Muscle of back (tissue), 13 donors: Measurements from ENCODE around the gene SLC2A9. TPM values are rescaled to one million over a fixed set of nuclear protein-coding genes. Genes with fewer than 3 reads are reported as not detected.

ENCODE experiments used
- DNase-seq, 3 donors: peaks; one replicate each; pipeline versions ENCODE4 v3.0.0 to v3.0.0-alpha.2; 2013
- long read RNA-seq, 9 donors: transcript quantifications; one replicate each; lab custom pipeline, GENCODE V29; 2026
- polyA plus RNA-seq, 10 donors: library from polyadenylated mRNA; unstranded; fragments of 120-200 nt; gene quantifications; one replicate each; pipeline ENCODE4 v1.2.1, GENCODE V29; 2013; ENCODE audit not compliant: insufficient read length in 10 of 10

Gene SLC2A9
- polyA plus RNA-seq = 1 to 10 TPM; 3.0 to 7.7 (median 4.4) TPM
- long read RNA-seq, donor 1 = 0 reads
- long read RNA-seq, donor 2 = 0 reads
- long read RNA-seq, donor 3 = 0 reads
- long read RNA-seq, donor 4 = 0 reads
- long read RNA-seq, donor 5 = 0 reads
- long read RNA-seq, donor 6 = 0 reads
- long read RNA-seq, donor 7 = 0 reads
- long read RNA-seq, donor 8 = 0 reads
- long read RNA-seq, donor 9 = 0 reads

DNA sequence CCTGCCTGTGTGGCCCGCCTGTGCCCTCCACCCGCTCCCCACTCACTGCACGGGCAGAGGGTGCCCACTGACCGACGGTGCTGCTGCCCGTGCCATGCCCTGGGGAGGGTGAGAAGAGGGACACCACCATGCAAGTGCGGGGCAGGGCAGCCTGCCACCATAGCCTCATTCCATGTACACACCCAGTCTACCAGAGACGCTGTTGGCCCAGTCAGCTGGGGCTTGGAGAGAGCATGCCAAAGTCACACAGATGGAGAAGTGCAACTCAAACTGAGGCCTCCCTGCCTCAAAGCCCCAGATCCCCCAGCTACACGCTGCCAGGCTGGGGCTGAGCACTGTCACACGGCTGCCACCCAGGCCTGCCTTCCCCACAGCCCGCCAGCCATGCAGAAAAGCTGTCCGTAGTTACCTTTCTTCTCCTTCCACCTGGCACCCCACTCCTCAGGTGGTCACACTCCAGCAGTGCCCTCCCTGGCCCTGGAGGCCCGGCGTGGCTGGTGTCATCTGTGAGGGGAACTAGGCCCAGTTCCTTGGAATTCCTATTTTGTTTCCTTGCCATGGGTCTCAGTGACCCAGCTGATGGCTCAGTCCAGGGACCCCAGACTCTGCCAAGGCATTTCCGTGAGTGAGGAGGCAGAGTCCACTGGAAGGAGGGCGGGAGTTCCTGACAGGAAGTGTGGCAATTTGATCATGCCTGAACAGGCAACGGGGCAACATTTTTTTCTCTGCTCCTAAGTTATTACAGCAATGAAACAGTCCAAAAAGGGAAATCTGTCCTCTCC is at the start of gene SLC2A9:
Gene SLC2A9 (minus strand): TSS at position 627 of the 782 bp plus-strand sequence. CDS start 68 bp downstream, at position 559.
- DNase-seq = peak in 1 of 3 donors; percentile 55

DNA sequence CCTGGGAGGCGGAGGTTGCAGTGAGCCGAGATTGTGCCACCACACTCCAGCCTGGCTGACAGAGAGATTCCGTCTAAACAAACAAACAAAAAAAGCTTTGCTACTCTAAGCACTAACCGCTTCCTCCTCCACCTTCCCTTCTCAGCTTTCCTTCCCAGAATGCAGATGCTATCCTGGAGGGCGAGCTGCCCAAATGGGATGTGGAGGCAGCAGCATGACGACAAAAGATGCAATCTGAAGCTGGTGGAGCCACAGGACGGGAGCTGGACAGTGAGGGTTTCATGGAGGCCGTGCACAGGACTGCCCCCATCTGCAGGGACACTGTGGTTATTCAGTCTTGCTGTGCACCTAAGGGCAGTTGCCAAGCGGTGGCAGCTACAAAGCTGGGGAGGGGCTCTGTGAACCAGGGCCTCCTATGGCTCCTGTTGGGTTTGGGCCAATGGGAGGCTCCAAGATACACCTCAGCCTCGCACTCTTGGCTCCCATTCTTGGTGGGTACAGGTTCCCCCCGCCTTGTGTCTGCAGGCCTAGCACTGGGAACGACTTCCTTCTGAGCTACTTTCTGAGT is 47.9 kb upstream of the SLC2A9 start:
- no peak for DNase-seq

DNA sequence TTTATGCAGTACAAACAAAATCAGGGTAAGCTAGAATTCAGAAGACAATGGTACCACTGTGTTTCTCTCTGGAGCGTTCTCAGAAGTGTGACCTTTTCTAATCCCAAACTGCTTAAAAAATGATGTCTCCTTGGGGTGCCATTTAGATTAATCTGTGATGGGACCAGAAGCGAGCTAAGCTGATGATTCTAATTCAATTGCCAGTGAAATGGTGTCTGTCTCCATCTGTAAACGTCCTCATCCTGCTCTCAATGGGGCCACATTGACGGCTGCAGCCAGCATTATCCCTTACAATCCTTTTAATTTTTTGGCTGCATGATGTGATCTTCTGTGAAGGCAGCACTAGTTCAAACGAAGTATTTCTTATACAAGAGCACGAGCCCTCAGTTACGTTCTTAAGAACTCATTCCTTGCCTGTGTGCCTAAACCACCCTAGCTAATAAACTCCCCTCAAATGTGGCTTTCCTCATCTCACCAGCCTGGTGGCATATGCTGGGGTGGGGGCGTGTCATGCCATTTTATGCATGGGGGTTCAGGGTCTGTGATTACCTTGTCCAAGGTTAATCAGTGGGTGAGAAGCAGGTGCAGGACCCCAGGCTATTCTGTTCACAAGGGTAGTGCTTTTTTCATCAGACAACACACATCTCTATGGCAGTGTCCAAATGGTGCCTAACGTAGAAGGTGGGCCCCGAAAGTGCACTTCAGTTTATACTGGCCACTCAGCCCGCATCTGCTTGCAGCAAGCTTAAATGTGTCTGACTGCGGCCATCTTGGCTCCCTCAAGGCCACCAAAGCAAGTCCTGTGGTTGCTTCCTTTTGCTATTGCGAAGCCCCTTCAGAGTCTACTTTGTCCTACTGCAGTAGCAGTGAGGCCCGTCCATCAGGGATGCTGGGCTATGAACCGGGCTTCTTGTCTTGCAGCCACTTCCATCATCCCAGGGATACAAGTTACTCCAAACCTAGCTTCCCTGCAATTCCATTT is 45.7 kb upstream of the SLC2A9 start:
- no peak for DNase-seq

DNA sequence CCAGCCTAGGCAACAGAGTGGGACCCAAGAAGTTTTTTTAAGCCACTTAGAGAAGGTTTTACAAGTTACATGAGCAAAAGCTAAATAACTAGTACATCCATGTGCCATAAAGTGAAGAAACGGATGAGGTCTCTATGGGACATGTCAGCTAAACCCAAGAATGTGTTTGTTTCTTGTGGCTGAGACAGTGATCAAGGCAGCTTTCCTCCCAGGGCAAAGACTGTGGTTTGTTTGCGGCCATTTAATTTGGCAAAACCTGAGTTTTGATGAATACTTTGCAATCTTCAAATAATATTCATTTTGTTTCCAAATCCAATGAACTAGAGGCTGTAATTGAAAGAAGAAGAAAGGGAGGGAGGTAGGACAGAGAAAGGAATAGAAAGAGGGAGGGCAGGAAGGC is 44.9 kb upstream of the SLC2A9 start:
- DNase-seq = no peak

DNA sequence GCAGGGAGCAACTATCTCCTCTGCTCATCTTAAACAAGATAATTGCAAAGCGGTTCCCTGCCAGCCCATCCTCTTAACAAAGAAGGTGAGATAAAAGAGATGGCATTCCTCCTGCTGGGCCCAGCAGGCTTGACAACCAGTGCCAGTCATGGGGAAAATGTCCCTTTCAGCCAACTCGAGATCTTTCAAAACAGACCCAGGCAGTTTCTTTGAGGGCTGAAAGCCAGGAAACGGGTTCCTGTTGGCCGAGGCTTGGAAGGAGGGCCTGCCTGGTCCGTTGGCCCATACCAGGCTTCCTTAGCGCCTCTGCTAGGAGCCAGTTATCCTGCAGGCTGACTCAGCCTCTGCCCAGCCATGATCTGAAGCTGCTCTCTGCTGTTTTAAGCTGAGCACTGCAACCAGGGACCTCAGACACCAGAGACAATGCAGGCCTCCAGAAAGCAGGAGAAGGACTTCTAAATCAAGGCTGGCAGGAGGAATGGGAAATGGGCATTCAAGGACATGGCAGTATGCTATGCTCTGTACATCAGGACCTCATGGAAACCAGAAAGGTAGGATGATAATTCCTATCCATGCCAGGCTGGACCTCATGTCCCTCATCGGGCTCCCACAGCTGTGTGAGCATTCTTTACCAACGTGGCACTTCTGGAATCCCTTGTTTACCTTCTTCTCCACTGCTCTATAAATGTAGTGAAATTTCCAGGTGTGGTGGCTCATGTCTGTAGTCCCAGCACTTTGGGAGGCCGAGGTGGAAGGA is 42.4 kb upstream of the SLC2A9 start:
- DNase-seq = peak; percentile 45 to 71 (median 52)

DNA sequence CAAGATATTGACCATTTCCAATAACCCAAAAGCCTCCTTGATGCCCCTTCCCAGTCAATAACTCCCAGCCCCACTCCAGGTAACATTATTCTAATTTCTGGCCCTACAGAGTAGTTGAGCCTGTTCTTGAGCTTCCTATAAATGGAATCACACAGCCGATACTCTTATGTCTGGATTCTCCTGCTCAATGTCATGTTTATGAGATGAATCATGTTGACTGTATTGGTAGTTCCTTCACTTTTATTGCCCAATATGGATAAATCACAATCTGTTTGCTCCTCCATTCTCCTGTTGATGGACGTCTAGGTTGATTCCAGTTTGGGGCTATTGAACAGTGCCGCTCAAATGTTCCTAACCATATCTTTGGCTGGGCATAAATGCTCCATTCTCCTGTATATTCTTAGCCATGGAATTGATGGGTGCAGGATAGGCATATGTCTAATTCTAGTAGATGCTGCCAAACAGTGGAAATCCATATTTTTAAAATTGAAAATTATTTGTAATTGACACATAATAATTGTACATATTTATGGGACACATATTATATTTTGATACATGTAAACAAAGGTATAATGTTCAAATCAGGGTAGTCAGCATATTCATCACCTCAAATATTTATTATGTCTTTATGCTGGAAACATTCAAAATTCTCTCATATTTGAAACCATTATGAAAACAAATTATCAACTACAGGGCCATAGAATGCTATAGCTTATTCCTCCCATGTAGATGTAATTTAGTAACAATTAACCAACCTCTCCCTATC is 40.5 kb upstream of the SLC2A9 start:
- DNase-seq = no peak

DNA sequence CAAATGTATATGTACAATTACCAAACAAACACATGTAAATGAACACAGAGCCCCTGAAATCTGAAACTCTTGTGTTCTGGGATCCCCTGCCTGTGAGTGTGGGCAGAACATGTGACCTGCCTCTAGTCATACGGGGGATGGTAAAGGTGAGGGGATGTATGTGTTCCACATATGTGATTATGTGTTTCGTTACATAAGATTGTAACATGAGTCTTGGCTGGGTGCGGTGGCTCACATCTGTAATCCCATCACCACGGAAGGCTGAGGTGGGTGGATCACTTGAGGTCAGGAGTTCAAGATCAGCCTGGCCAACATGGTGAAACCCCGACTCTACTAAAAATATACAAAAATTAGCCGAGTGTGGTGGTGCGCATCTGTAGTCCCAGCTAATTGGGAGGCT is 37.1 kb upstream of the SLC2A9 start:
- DNase-seq = no peak

DNA sequence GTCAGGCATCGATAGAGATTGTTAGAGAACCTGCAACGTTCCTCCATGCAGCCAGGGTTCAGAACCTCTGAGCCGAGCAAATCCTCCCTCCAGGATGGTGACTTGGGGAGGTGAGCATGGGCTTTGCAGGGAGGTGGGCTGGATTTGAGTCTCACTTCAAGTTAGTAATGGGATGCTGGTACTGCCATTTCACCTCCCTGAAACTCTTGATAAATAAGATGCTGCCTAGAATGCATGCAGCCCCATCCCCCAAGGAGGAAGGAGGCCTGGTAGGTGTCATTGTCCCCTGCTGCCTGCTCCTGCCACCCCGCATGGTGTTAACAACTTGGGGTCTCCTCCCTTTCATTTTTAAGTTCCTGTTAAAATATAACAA is 35.7 kb upstream of the SLC2A9 start:
- no peak for DNase-seq

DNA sequence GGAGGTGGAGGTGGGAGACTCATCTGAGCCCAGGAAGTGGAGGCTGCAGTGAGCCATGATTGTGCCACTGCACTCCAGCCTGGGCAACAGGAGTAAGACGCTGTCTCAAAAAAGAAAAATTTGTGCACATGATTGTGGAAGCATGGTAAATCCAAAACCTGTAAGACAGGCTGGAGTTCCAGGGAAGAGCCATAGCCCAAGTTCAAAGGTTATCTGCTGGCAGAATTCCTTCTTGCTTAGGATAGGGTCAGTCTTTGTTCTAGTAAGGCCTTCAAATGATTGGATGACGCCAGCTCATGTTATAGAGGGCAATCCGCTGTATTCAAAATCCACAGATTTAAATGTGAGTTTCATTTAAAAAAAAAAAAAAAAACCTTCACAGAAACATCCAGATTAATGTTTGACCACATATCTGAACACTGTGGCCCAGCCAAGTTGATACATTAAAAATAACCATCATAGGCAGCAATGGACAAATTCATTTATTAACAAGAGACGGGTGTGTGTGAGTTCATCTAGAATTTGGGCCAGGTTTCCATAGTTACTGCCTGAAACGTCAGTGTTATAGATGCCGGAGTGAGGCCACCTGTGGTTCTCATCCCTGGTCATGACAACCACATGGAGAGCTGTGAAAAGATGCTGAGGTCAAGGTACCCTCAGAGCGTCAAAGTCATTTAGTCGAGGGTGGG is 35.2 kb upstream of the SLC2A9 start:
- DNase-seq = peak in 1 of 3 donors; percentile 29

DNA sequence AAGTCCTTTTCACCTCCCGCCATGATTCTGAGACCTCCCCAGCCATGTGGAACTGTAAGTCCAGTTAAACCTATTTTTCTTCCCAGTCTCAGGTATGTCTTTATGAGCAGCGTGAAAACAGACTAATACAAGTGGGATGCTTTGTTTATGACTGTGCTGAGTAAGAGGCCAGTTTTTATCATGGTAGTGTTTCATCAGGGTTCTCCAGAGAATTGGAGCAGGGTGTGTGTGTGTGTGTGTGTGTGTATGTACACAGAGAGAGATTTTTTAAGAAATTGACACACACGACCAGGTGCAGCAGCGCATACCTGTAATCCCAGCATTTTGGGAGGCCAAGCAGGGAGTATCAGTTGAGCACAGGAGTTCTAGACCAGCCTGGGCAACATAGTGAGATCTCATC is 34.6 kb upstream of the SLC2A9 start:
- no peak for DNase-seq

DNA sequence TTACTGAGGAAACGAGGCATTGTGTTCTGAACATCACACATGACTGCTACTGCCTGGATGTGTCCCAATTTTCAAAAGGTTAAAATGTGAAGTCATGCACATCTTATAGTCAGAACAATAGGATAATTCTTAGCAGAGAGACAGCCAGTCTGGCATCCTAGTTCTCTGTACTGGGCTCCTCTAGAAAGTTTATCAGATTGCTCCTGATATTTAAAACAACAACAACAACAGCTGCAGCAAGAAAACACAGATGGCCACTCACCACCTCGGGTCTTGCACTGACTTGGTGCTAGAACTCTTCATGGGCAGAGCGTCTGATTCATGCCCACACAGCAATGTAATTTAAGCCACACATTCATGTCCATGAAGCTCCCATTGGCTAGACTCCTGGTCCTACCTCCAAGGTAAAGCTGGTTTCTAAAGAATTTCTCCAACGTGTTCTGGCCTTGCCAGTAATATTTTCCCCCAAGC is 33.3 kb upstream of the SLC2A9 start:
- no peak for DNase-seq

DNA sequence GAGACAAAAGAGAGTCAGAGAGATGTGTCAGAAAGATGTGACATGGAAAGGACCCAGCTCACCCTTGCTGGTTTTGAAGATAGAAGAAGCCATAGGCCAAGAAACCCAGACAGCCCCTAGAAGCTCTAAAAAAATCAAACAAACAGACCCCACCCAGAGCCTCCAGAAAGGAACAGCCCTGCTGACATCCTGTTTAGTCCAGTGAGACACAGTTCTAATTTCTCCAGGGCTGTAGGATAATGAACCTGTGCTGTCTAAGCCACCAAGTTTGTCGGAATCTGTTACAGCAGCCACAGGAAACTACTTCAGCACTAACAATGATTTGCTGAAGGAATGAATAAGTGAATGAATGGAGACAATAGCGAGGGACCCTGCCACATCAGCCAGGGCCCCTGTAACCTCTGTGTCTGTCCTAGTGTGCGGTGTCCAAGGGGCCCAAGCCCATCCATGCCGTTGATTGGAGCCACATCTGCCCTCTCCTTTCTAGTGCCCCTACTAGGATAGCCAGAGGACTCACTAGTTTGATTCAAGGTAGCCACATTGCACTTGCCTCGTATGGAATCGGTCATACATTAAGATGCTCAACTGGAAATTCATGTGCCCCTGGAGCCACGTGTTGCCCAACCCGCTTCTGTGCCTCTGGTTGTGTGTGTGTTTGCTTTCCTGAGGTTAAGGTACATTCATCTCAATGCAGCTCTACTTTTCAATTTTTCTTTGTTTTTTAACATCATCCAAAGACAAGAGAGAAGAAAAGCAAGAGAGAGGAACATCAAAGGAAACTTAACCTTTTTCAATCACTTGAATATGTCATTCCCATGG is 32.5 kb upstream of the SLC2A9 start:
- DNase-seq = no peak

DNA sequence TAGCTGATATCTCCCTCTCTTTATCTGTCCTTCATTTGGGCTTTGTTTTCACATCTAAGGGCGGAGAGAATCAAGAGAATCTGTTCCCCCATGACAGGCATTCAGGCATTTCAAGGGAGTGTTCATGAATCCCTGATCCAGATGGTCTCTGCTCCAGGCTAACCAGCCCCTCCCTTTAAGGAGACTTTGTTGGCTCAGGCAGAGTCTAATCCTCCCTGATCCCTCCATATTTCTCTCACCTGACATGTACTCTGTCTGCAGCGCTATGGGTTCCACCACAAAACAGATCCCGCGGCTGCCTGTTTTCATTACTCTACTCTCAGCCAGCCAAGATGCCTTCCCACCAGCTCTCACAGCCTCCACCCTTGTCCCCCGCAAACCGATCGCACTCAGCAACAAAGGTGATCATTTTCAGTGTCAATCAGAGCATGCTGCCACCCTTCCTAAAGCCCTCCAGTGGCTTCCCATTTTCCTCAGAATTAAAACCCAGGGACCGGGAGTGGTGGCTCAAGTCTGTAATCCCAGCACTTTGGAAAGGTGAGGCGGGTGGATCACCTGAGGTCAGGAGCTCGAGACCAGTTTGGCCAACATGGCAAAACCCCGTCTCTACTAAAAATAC is 30.3 kb upstream of the SLC2A9 start:
- DNase-seq = no peak

DNA sequence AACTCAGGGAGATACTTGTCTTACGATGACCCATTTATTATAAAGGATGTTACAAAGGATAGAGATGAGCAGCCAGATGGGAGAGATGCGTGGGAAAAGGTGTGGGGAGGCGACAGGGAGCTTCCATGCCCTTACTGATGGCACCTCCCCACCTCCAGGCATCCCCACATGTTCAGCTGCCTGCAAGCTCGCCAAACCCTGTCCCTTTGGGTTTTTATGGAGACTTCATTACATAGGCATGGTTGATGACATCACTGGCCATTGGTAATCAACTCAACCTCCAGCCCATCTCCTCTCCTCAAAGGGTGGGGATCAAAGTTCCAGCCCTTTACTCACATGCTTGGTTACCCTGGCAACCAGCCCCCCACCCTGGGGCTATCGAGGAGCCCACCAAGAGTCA is 29.4 kb upstream of the SLC2A9 start:
- no peak for DNase-seq

DNA sequence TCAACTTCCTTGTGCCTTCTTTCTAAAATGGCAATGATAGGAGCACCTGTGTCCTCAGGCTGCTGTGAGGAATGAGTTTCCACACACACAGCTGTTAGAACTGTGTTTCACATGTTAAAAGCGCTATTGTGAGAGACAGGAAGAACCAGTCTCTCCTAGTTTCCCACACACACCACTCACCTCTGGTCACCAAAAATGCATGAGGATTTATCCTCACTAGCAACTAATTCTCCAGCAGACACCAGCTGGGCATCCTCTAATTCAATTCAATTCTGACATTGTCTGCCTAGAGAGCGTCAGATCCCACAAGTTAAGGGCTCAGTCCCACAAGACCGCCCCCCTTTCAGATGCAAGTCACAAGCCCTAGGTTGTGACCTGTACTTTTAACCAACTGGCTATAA is 29.0 kb upstream of the SLC2A9 start:
- no peak for DNase-seq

DNA sequence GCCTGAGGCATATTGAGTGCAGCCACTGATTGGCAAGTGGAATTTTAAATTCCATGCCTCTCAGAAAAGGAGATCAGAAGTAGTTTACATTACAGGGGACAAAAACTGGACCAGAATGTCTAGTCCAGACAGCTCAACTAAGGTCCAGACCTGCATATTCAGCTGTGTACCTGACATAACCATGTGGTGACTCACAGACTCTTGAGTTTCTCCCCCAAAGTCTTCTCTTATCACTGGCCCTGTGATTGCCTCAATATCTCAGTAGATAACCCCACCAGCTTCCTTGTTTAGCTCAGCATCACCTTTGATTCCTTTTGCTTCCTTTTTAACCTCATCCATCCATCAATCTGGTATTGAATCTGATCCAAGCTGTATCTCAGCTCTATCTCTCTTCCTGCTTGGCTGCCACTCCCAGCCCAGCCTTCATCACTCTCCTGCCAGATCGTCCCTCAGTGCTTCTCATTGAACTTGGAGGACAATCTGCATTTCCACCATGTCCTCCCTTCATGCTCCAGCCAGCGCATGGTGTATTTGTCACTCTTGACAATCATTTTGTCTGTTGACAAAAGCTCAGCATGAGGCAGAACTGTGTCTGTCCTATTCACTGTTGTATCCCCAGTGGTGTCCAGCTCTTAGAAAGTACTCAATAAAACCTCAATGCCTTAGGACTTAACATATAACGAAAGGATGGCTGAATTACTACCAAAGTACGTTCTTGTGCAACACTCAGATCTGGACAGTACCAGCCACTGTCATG is 27.8 kb upstream of the SLC2A9 start:
- DNase-seq = no peak

DNA sequence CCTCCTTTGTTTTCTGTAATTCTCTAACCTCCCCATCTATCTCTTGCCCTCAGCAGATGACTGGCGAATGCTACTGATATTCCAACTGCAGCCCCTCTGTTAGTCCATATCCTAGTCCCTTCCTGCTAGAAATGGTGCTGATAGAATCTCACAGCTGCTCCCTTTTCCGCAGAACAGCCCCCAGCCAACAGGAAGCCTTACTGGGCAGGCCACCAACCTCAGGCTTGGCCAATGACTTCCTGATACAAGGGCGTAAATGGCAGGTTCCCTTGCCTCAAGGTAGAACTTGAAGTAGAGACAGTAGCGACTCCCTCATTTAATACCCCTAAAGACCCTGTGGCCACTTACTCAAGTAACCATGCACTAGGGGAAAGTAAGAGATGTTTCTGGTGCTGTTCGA is 26.7 kb upstream of the SLC2A9 start:
- no peak for DNase-seq

DNA sequence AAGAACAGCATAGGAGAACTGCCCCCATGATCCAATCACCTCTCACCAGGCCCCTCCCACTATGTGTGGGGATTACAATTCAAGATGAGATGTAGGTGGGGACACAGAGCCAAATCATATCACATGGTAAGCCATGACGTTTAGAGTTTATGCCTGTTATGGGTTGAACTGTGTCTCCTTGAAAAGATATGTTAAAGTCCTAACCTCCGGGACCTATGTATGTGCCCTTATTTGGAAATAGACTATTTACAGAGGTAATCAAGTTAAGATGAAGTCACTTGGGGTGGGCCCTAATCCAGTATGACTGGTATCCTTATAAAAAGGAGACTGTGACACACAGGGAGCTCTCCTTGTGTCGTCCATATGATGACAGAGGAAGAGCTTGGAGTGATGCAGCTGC is 25.2 kb upstream of the SLC2A9 start:
- no peak for DNase-seq
